SIG-M5 treated with dmso at 0.1 percent for 504 hours (cell line): ENCODE measurements around the gene NAA25.
"Not testable (repeated sequence)": the region's sequence is repeated elsewhere in the genome, so short reads cannot be mapped to it uniquely, and the experiment has no call there.

ENCODE experiments used
- DNase-seq: peaks from one replicate; lab custom pipeline; 2025; ENCODE audit not compliant: unreplicated experiment; lab: John Stamatoyannopoulos, UW

NAA25 gene

DNA sequence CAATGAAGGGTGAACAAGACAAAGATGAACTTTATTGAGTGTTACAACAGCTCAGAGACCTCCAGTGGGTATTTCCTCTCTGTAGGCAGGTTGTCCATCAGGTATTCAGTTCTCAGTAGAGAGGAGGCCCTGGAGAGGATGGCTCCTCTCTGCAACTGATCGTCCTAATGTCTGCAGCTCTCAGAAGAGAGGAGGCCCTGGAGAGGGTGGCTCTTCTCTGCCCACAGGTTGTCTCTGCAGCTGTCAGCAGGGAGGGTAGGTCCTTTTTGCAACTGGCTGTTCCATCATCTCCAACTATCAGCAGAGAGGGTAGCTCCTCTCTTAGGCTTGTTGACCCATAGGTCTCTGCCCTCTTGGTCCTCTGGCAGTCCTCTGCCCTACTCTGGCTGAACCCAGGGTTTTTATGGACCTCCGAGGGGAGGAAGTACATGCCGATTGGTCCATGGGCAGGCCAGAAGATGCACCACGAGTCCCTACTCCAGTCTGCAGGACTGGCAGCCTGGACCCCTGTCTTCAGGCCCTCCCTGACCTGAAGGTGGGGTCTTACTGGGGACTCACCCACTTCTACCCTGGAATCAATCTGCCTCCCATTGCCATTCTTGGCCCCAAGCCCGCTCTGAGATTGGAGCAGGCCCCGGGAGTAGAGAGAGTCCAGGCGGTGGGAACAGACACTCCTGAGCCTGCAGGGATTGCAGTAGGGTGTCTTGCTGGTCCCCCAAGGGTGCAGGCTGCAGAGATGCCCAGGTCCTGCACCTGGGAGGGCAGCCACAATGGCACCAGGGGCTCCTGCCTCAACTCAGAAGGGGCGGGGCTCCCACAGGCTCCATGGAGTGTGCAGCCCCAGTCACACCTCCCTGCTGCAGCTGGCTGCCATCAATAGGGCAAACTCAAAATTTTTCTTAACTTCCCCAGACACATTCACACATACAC lies 97.9 kb downstream of the NAA25 start:
- no peak for DNase-seq

DNA sequence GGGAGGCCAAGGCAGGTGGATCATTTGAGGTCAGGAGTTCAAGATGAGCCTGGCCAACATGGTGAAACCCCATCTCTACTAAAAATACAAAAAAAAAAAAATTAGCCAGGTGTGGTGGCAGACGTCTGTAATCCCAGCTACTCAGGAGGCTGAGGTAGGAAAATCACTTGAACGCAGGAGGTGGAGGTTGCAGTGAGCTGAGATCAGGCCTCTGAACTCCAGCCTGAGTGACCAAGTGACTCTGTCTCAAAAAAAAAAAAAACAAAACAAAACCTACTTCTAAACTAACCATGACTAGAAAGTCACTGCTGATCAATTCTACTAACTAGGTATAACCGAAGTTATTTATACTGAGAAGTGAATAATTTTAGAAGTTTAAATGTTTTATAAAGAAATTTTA lies 99.0 kb downstream of the NAA25 start:
- not testable (repeated sequence) for DNase-seq

DNA sequence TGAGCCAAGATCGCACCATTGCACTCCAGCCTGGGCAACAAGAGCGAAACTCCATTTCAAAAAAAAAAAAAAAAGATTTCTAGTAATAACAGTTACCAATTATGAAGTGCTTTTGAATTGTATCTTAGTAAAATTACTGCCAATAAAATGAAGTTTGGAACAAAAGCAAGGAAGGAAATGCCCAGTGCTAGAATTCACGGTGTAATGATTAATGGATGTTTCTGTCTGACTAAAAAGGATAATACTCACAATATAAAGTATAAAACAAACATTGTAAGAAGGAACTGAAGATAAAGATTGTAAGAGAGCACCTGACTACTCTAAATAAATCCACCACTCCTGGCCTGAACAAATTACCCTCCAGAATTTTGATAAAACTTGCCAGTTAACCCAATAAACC lies 99.7 kb downstream of the NAA25 start:
- DNase-seq: no peak

DNA sequence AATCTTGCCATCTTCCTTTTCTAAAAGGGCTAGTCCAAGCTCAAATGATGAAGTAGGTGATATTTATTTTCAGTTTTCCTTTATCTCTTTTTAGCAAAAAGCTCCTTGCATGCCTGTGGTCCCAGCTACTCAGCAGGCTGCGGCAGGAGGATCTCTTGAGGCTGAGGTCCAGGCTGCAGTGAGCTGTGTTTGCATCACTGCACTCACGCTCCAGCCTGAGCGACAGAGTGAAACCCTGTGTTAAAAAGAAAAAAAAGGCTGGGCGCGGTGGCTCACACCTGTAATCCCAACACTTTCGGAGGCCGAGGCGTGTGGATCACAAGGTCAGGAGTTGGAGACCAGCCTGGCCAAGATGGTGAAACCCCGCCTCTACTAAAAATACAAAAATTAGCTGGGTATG lies 100.6 kb downstream of the NAA25 start:
- no peak for DNase-seq

DNA sequence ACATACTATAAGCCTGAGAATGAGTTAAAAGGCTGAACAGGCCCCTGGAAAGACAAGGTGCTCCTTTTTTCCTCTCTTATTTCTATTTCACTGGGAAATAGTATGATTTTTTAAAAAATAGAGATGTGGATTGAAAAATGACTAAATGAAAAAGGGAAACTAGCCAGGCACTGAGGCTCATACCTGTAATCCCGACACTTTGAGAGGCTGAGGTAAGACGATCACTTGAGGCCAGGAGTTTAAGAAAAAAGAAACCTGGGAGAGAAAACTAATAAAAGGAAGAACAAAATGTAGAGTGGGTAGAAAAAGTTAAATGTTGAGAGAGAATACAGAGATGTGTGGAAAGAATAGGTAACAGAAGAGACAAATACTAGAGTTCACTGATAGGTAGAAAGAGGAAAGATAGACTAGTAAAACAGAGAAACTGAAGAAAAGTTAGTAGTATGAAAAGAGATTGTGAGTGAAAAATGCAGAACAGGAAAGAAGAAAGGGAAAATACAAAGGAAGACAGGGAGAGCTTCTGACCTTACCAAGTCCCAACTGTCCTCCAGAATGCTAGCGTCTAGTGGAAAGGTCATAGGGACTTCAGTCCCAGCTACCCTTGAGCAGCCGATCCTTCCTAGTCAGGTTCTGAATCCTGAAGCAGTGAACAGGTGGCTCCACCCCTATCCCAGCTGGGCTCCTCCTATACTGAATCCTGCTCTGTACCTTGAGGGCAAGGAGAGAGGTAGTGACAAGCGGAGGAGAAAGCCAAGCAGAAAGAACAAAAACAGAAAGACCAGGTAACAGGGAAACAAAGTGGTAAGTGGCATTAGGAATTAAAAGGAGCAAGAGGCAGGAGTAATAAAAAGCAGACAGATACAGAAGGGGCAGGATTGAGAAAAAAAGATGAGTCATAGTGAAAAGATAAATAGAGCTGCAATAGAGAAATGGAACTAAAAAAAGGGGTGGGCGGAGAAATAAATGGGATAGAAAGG lies 102.9 kb downstream of the NAA25 start:
- peak; percentile 32 for DNase-seq

DNA sequence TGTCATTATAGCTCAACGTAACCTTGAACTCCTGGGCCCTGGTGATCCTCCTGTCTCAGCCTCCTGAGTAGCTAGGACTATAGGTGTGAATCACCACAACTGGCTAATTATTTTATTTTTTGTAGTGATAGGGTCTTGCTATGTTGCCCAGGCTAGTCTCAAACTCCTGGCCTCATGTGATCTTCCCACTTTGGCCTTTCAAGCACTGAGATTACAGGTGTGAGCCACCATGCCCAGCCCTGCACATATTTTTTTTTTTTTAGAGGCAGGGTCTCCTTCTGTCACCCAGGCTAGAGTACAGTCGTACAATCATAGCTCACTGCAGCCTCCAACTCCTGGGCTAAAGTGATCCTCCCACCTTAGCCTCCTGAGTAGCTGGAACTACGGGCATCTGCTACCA lies 104.5 kb downstream of the NAA25 start:
- no peak for DNase-seq

DNA sequence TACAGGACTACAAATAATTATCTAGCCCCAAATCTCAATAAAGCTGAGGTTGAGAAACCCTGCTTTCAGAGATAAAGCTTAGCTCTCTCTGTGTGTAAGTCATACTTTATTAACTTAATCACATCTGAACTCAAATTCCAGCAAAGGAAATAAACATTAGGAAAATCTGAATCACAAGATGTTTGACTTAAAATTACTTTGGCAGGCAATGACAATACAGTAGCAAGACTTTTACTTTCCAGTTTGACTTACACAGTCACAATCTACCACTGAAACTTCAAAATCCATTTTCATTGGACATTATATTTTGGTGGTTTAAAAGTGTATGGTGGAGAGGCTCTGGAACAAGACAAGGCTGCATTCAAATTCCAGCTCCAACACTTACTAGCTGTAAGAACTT lies 107.0 kb downstream of the NAA25 start:
- DNase-seq: no peak

DNA sequence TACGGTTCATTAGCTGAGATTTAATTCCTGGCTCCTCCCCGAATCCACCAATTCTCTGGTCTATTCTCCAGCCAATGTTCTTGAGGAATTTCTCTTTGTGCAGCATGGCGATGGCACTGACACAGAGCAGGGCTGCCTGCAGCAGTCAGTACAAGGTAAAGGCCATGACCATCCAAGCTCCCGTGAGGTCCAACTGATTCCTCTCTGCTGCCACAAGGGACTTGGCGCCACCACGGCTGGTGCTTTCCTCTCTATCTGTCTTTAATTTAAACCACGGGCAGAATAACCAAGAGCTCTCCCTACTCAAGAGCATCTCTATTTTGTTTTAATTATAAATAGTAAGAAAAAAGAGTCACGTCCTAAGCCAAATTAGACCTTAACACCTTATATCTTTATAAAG lies 107.8 kb downstream of the NAA25 start:
- no peak for DNase-seq

DNA sequence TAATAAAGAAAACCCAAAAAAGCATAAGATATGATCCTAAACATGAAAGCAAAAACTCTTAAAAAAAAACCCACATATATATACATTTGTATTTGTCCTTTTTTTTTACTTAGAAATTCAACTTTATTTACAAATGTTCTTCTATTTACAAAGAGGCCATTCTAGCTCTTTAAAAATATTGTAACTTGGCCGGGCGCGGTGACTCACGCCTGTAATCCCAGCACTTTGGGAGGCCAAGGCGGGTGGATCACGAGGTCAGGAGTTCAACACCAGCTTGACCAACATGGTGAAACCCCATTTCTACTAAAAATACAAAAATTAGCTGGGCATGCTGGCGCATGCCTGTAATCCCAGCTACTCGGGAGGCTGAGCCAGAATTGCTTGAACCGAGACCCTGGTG lies 109.5 kb downstream of the NAA25 start:
- DNase-seq: not testable (repeated sequence)

DNA sequence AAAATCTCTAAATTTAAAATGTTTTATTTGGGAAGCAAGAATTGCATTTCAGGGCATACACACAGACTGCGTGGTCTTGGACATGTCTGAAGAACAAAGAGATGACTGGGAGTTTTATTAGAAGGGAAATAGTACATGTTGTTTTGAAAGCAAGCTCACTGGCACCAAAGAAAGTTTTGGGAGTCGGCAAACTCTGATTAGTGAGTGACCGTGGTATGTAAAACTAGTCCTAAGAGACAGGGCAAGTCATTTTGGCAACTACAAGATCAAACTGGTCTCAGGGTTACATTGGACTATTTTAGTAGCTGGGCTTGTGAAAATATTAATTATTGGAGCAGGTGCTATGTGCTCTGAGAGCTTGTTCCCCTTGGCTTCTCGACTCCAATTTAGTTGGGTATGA lies 110.6 kb downstream of the NAA25 start:
- DNase-seq: no peak

DNA sequence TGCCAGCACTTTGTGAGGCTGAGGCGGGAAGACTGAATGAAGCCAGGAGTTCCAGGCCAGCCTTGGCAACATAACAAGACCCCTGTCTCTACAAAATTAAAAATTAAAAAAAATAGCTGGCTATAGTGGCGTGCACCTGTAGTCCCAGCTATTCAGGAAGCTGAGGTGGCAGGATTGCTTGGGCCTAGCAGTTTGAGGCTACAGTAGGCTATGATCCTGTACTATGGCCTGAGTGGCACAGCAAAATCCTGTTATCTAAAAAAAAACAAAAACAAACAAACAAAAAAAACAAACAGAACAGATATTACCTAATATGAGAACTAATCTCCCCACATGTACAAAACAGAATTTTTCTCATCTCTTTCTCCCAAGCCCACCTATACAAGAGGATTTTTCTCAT lies 111.3 kb downstream of the NAA25 start:
- DNase-seq: no peak

DNA sequence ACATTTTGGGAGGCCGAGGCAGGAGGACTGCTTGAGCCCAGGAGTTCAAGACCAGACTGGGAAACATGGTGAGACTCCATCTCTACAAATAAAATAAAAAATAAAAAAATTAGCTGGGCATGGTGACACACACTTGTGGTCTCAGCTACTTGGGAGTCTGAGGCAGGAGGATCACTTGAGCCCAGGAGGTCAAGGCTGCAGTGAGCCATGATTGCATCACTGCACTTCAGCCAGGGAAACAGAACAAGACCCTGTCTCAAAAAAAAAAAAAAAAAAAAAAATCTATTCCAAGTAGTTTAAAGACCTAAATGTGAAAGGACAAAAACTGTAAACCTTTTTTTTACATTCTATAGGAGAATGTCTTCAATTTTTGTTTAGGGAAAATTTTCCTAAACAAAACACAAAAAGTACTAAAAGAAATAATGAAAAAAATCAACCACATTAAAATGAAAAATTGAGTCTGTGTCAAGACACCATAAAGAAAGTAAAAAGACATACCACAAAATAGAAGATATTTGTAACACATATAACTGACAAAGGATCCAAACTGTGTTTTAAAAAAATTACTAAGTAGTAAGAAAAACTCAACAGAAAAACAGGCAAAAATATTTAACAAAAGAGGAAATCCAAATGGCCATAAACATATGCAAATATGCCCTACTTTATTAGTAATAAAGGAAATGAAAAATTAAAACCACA lies 112.7 kb downstream of the NAA25 start:
- DNase-seq: no peak

DNA sequence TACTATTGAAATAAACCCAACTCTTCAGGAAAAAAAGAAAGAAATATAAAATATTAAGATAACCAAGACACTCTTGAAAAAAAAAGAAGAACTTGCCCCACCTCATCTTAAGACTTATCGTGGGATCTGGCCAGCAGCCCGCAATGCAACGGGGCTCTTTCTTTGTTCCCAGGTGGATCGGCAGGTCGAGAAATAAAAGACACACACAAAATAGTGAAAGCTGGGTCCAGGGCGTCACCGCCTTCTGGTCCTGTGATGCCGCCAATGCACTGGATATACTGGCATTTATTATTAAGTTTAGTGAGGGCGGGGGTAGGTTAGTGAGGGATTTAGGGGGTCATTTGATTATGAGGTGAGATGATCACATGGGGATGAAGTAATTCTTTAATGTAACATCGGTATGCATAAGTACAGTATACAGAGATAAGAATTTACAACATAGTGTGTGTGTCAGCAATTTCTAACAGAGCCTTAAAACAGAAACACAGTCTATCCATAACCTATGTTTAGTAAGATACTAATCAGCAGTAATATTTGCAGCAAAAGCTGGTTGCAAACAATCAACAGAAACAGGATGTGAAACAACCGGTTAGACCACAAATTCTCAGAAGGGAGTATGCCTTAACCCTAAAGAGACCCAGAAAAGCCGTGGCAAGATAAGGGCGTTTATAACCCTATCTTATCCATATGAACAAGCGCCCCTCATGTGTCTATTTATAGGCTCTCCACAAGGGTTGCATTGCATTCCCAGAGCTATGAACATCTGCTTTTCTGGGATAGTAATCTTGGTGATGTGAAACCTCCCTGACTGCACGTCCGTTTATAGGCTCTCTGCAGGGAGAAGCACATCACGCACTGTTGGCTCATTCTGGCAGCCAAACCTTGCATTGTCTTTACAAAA lies 114.1 kb downstream of the NAA25 start:
- peak; percentile 91 for DNase-seq

DNA sequence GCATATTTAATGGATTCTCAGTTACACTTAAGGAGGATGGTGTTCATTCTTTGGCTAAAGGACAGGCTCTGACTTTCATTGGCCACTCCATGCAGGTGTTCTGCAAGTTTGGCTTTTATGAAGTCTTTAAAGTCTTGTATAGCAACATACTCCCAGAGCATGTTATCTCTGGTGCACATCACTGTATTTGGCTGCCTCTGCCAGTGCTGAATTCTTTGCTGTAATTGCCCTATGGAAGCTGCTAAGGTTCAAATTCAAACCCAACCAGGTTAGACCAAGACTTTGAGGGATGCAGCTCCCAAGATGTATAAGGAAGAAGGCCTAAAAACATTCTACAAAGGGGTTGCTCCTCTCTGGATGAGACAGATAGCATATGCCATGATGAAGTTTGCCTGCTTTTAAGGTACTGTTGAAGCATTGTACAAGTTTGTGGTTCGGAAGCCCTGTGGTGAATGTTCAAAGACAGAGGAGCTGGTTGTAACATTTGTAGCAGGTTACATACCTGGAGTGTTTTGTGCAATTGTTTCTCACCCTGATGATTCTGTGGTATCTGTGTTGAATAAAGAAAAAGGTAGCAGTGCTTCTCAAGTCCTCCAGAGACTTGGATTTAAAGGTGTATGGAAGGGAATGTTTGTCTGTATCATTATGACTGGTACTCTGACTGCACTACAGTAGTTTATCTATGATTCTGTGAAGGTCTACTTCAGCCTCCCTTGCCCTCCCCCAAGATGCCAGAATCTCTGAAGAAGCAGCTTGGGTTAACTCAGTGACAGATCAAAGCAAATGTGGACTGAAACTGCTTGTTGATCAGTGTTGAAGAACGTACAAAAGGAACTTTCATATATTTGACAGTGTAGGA lies 115.1 kb downstream of the NAA25 start:
- DNase-seq: no peak

DNA sequence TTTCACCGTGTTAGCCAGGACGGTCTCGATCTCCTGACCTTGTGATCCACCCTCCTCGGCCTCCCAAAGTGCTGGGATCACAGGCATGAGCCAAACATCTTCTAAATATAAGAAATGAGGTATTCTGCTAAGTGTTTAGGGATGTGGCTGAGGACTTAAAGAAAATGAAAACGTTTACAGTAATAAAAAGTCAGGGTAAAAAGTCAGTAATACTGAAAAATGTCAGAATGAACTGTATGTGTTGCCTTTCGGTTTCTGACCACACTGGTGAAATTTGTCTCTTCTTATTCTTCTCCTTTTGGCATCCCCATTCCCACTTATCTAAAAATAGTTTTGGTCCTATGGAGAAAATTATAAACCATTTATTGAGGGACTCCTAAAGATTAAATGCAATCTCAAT lies 116.1 kb downstream of the NAA25 start:
- DNase-seq: no peak

DNA sequence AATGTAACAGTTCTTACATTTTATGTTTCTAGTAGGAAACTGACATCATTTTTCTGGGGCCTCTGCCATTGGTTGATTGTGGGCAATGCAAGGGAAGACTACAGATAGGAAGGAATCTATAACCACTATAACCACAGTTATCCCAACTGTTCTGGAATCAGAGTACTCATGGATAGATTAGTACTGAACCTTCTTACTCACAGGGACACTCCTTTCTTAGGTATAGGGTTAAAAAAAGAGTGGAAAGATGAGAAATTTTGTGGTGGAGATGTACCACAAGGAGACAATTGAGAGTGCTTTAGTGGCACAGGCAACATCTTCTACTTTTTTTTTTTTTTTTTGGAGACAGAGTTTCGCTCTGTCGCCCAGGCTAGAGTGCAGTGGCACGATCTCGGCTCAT lies 116.6 kb downstream of the NAA25 start:
- no peak for DNase-seq

DNA sequence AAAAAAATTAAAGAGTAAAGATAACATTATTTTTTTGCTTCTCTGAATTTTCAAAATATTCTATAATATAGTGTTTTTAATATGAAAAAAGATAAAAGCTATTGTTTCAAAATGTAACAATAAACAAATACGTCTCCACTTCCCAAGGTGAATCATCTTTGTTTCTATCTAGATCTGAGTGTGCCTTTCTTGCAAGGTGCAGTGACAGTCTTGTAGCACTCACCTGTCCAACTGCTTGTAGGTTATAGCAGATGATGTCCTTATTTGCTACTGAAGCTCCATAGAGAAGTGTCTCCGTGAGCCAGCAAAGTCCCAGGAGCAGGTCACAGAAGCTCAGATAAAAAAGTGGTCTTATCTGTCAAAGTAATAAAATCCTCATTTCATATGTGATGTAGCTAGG lies 117.0 kb downstream of the NAA25 start:
- DNase-seq: no peak

DNA sequence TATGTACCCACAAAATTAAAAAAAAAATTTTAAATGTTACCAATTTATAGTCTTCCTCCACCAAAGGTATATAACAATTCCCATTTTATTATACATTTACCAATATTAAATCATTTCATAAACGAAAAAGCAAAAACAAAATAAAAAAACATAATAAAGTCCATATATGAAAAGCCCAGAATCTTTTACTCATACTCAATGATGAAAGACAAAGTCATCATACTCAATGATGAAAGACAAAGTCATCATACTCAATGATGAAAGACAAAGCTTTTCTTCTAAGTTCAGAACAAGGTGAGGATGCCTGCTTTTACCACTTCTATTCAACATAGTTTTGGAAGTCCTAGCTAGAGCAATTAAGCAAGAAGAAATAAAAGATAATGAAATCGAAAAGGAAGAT lies 123.8 kb downstream of the NAA25 start:
- DNase-seq: no peak

DNA sequence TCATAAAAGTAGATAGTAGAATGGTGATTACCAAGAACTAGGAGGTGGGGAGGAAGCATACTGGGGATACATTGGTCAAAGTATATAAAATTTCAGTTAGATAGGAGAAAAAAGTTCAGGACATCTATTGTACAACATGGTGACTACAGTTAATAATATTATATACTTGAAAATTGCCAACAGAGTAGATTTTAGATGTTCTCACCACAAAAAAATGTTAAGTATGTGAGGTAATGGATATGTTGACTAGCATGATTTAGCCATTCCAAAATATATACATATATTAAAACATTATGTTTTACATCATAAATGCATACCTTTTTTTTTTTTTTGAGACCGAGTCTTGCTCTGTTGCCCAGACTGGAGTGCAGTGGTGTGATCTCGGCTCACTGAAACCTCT lies 126.6 kb downstream of the NAA25 start:
- DNase-seq: no peak
